Kidney epithelial cell (primary cell): ENCODE data around the gene LYZL6. TPM values are rescaled to one million over a fixed set of nuclear protein-coding genes. Genes with fewer than 3 reads are reported as not detected.
"Not testable (repeated sequence)": the region's sequence is repeated elsewhere in the genome, so short reads cannot be mapped to it uniquely, and the experiment has no call there.

Source experiments
- DNase-seq: peaks from one replicate; pipeline ENCODE4 v3.0.0-alpha.2; 2010; ENCODE audit warnings: low read depth
- H3K27me3 ChIP-seq: 2 replicates; pipeline ENCODE4 v1.6.0; 2011; ENCODE audit warnings: low read length; ENCODE audit not compliant: control insufficient read depth, insufficient read depth
- H3K36me3 ChIP-seq: 2 replicates; pipeline ENCODE4 v1.5.1; 2011; ENCODE audit warnings: low read length; ENCODE audit not compliant: control insufficient read depth, insufficient read depth
- H3K4me3 ChIP-seq: 2 replicates; pipeline ENCODE4 v1.5.1; 2011; ENCODE audit warnings: low read depth, mild to moderate bottlenecking, control low read depth, low read length
- total RNA-seq: library from RNA; depleted of rRNA; stranded (reverse); fragments of >200 nt; gene quantifications from 2 replicates; pipeline ENCODE4 v1.2.3, GENCODE V29; 2015
- TF ChIP-seq, protein P1 (sequence below): IDR thresholded peaks from 2 replicates; pipeline ENCODE4 v1.5.1; 2011; ENCODE audit warnings: mild to moderate bottlenecking, moderate library complexity, low read length, control low read depth, inconsistent platforms; ENCODE audit not compliant: insufficient read depth, poor library complexity, severe bottlenecking

The LYZL6 gene
- total RNA-seq, 1 donor from 2014 or later = not detected

DNA sequence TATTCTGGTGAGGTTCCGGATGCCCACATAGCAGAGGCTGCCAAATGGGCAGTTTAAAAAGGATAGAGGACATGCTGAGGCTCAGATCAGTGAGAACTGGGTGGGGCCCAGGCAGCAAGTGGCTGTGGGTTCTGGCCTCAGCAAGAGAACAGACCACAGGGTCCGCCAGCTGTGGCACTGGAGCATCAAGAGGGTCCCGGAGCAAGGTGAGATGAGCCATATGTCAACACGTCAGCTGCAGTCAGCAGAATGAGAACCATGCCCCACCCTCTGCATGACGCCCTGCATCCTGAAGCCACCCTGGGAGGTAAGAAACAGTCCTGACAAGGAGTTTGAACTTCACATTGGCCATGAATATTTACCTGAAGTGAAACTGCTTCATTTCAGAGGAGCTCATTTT is 43.2 kb downstream of the LYZL6 start:
- Histone ChIP-seq H3K36me3 (no peaks in the 10 kb centered on the region), H3K27me3 (no peaks in the 10 kb centered on the region), H3K4me3 (no peak overlapping the region)
- DNase-seq = no peak
- TF ChIP-seq, protein P1, sequence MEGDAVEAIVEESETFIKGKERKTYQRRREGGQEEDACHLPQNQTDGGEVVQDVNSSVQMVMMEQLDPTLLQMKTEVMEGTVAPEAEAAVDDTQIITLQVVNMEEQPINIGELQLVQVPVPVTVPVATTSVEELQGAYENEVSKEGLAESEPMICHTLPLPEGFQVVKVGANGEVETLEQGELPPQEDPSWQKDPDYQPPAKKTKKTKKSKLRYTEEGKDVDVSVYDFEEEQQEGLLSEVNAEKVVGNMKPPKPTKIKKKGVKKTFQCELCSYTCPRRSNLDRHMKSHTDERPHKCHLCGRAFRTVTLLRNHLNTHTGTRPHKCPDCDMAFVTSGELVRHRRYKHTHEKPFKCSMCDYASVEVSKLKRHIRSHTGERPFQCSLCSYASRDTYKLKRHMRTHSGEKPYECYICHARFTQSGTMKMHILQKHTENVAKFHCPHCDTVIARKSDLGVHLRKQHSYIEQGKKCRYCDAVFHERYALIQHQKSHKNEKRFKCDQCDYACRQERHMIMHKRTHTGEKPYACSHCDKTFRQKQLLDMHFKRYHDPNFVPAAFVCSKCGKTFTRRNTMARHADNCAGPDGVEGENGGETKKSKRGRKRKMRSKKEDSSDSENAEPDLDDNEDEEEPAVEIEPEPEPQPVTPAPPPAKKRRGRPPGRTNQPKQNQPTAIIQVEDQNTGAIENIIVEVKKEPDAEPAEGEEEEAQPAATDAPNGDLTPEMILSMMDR = no peak

DNA sequence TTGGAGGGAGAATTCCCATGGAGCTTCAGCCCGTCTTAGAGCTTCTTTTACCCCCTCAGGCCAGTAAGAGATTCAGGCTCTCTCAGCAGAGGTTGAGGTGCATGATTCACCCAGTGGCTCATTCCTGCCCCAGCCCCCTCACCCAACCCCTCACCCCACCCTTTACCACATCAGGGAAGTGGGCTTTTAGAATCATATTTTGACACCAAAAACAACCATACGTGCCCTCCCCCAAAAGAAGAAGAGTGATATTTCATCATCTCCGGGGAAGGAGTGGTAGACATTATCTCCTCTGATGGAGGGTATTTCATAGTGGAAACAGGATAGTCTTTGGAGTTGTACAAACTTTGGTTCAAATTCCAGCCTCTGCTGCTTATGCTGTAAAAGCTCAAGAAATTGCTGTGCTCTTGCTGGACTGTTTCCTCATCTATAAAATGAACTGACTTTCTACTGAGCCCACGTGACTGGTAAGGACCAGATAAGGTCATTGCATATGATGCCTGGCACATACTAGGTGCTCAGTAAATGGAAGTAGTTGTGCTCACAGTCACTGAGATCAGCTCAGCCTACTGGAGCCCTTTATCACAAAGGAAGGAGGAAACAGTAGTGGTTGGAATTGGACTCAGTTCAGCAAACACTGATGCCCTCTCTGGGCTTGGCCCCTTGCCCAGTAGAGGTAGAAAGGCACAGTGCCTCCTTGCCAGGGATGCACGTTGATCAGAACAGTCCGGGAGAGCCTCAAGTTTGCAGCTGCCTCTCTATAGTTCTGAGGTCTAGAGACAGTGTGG is 45.0 kb downstream of the LYZL6 start:
- no peaks in the 10 kb centered on the region for H3K36me3 ChIP-seq
- DNase-seq = no peak
- H3K27me3 ChIP-seq = no peaks in the 10 kb centered on the region
- no peak overlapping the region for H3K4me3 ChIP-seq
- TF ChIP-seq, protein P1 = no peak

- H3K4me3 ChIP-seq, H3K27me3 ChIP-seq, H3K36me3 ChIP-seq, DNase-seq: not testable (repeated sequence)
Observed at GRCh38 chr17:35897772-35898171, 45.7 kb downstream of the LYZL6 start.

DNA sequence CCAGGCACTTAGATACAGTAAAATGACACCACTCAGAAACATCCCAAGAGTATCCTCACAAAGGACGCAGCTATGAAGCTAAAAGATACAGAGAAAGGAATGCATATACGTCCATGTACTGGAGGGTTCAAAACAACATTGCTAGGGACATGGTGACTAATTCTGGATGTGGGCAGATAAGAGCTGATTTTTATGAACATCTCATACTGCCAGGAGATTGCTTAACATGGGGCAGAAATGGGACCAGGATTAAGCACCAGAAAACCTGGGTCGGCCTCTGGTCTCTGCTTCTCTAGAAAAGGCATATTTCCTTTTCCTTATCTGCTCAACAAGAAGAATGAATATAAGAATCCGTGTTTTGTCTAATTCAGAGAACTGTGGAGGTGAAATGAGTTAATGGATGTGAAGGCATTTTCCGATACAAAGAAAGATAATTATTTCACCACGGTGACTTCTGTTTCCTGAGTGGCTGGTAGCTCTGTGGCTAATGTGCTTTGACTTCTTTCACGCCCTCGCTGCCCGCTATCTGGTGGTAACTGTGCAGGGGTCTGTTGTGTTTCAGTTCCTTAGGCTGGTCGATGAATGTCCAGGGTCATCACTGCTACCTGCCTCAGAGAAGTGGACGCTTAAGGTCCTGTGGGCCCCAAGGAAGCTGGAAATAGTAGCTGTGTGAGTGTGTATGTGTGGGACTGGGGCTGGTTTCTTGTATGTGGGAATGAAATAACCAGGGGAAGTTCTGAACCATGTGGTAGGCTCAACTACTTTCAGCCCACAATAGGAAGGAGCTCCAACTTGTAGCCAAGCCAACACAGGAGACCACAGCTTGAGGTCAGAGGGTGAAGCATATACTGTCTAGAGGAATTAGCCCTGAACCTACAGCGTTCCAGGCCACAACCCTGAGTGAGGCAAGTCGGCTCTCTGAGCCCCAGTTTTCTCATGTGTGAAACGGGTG is 47.6 kb downstream of the LYZL6 start:
- DNase-seq = no peak
- no peak overlapping the region for H3K4me3 ChIP-seq
- no peaks in the 10 kb centered on the region for H3K27me3 ChIP-seq
- TF ChIP-seq, protein P1 = no peak
- no peaks in the 10 kb centered on the region for H3K36me3 ChIP-seq

DNA sequence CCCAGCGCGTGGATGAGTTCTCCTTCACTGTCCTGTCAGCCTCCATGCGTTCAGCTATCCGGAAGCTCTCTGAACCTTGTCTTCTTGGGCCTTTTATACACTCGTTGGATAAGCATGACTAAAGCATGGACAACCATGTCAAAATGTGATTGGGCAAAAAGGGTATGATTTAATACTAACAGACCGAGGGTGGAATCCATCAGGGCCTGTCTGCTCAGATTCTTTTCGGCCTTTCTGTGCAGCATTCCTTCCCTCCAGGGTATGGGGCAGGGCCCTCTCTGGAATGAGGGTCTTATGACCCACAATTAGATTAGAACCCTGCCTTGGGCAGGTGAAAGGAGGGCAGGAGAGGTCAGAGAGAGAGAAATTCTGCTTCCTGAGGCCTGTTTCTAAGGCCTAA is 49.3 kb downstream of the LYZL6 start:
- Histone ChIP-seq H3K4me3 (no peak overlapping the region), H3K36me3 (no peaks in the 10 kb centered on the region), H3K27me3 (no peaks in the 10 kb centered on the region)
- no peak for DNase-seq
- TF ChIP-seq, protein P1 = no peak

- H3K27me3 ChIP-seq = no peaks in the 10 kb centered on the region
- H3K36me3 ChIP-seq = no peaks in the 10 kb centered on the region
- no peak for DNase-seq
- TF ChIP-seq, protein P1 = no peak
- no peak overlapping the region for H3K4me3 ChIP-seq
Observed at GRCh38 chr17:35893751-35894150, 49.8 kb downstream of the LYZL6 start.
